GM18526 (cell line): ENCODE data around the gene KLHL3.

Source experiments
- POLR2A ChIP-seq: IDR thresholded peaks from 3 replicates; pipeline ENCODE4 v1.6.1; 2011; ENCODE audit not compliant: insufficient read length; ENCODE audit errors: extremely low read depth

The KLHL3 gene

GRCh38 chr5:137636830-137637714, 98.8 kb downstream of the KLHL3 start:
- no peak for TF ChIP-seq POLR2A

DNA sequence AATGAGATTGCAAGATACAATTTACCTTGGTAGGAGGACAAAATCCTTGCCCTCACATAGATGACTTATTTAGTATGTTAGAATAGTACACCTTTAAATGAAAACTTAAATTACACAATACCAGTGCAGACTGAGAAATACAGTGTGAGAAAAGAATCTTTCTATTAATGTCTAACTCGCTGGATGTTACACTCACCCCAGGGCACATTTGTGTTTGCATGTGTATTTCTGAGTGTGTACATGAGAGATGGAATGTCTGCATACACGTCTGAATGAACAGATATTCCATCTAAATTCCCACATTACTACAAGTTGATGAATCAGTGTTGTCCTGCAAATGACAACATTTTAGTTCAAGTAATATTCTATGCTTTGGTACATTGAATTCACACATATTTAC, 99.8 kb downstream of the KLHL3 start:
- TF ChIP-seq POLR2A = no peak

DNA sequence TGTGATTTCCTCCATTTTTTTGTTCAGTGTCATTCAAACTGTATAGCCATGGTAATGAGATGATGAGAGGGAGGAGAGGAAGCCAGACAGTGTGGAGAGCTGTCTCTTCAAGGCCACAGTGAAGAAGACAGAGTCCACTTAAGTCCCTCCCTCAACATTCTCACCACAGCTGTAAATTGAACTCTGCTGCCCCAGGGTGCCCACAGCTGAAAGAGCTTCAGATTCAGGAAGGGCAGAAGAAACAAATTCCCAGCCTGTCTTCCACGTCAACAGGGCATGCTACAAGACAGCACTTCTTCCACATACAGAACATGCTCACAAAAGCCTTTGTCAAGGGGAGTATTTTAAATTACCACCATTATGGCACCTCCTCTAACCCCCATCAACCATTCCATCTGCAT, 100.4 kb downstream of the KLHL3 start:
- TF ChIP-seq POLR2A = no peak

DNA sequence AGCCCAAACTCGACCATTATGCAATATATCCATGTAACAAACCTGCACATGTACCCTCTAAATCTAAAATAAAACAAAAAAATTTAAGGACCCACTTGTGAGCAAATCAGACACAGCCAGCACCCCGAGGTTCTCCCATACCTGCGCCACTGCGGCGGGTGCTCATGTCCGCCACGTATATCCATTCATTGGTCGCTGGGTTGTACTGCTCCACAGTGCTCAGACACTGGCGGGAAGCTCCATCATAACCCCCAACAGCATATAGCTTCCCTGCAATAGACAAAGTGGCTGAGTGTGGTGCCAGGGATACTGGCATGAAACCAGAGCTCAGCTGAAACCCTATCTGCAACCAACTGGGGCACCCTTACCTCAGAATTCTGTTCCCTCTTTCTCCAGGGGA, 102.0 kb downstream of the KLHL3 start:
- TF ChIP-seq POLR2A = no peak

DNA sequence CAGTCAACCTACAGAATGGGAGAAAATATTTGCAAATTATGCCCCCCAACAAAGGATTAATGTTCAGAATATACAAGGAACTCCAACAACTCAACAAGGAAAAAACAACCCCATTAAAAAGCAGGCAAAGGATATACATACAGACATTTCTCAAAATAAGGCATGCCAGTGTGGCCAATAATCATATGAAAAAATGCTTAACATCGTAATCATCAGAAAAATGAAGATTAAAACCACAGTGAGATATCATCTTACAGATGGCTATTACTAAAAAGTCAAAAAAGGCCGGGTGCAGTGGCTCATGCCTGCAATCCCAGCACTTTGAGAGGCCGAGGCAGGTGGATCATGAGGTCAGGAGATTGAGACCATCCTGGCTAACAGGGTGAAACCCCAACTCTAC, 103.2 kb downstream of the KLHL3 start:
- no peak for TF ChIP-seq POLR2A

DNA sequence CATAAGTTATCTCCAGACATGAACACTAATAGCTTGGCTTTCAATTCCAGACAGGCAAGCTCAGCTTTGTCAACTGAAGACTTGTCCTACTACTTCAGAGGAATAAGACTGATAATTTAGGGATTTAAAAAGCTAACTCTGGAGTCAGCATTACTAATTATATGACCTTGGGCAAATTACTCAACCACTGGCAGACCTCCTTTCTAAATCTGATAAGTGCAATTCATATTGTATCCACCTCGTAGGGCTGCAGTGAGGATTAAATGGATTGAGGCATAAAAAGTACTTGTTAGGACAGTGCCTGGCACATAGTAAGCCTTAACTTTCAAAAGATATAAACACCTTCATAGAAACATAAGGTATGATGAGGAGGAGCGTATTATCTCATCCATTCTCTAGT, 104.4 kb downstream of the KLHL3 start:
- TF ChIP-seq POLR2A = no peak

- TF ChIP-seq POLR2A = no peak
Measured at GRCh38 chr5:137630972-137631370, 104.9 kb downstream of the KLHL3 start.

DNA sequence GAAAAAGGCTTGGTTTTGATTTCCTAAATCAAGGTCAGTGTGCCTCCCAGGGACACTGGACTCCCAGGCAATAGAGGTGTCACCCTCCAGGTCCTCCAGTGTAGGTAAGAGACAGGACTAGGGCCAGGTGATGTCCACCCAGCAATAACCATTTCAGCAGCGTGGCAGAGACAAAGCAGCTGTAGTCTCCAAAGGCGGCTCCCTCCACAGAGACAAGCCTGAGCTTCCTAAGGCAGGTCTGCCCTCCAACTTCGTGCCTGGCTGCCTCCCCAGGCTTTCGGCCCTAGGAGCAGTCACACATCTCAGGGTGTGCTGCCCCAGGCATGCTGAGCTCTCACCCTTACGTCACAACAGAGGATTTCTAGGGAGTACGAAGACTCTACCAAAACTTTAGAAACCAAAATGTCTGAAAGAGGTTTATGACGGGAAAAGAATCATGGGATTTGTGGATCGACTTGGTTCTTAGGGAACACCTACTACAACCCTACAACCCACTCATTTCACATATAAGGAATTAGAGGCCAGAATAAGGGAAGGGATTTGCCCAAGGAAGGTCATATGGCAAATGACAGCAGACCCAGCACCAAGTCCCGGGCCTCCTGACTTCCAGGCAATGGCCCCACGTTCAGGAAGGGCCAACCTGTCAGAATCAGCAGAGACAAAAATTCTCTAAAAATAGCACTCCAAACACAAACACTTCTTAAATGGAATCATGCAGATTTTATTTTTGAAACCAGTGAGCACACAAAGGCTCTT, 105.5 kb downstream of the KLHL3 start:
- no peak for TF ChIP-seq POLR2A

- TF ChIP-seq POLR2A = no peak
Measured at GRCh38 chr5:137629646-137630045, 106.2 kb downstream of the KLHL3 start.

GRCh38 chr5:137627706-137628105, 108.2 kb downstream of the KLHL3 start:
- TF ChIP-seq POLR2A = no peak

GRCh38 chr5:137627293-137627692, 108.6 kb downstream of the KLHL3 start:
- TF ChIP-seq POLR2A = no peak

DNA sequence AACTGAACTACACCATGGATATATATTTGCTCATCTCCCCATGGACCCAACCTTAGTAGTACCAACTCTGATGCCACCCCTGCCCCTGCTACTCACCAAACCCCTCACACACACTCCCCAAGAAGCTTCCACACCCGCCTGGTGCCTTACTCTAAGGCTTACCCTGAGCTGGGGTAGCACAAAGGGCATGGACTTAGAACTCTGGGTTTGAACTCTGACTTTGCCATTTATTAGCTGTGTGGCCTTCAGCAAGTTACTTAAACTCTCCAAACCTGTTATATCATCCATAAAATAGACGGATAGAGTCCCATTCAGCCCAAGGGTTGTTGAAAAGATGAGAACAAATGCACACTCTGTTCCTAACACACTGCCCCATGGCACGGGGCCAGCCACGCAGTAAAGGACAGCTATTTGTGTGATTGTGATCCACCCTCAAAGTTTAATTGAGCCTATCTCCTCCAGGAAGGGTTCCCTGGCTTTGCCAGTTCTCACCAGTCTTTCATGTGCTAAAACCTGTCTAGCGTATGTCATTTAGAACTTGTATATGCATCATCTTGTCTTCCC, 111.0 kb downstream of the KLHL3 start:
- TF ChIP-seq POLR2A = no peak

DNA sequence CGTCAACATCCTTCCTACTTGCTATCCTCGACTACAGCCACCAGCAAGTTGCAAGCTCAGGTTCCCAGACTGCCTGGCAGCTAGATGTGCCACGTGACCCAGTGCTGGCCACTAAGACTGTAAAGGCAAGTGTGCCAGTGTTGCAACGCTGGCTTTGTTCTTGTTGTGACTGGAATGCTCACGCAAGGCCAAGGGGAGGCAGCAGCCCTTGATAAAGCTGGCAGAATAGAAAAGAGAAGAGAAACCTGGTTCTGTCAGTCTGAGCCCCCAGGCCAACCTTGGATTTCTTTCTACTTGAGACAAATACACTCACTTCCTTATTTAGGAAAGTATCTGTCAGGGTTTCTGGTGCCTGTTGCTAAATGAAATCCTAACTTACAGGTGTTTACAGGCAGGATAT, 113.0 kb downstream of the KLHL3 start:
- TF ChIP-seq POLR2A = no peak

DNA sequence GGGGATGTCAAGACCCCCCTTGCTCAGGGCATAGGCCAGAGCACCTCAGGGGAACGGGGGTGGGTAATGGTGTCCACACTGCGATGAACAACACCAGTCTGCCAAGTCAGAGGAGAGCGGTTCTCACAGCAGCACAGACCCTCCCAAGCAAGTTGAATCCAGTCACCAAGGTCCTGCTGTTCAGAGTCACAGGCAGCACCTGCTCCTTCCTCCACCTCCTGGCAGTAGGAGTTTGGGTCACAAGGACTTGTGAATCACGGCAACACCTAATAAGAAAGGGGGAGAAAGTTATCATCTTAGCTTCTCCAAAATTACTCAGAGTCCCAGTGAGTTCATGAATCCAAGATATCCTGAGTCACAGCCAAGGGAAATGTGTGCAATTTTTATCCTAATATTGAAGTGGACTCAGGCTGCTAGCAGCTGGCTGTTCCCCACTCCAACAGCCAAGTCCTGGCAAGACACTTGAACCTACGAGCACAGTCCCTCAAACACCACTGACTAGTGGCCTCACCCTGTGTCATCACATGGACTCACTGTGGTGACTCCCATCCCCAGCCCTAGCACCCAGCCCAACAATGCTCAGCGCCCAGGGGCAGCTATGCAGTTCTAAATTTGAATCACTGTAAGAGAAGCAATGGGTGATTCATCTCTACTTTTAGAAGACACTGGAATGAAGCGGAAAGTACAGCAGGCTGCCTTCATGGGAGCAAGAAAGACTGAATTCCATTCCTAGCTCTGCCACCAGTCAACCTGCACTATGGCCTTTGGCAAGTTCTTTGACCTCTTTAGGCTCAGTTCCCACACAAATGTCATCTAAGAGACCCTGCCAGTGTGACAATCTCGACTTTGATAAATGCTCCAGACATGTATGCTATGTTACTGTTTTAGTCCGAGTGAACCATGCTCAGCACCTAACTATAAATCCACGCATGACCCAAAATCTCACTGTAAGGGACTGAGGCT, 113.7 kb downstream of the KLHL3 start:
- TF ChIP-seq POLR2A = no peak

DNA sequence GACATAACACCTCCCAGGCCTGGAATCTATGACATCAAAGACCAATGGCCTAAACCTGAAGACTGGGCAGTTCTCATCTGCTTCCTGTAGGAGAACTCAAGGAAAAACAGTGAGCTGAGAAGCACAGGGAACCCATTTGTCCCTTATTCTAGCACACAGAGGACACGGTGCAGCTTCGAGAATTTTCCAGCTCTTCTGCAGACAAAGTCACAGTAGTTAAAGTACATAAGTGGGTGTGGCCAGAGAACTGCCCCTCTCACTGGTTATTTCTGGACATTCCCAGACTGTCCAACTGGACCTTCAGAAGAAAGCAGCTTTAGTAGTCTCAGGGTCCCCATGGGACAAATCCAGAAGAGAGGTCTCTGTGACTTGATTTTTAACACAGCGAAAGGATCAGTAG, 114.6 kb downstream of the KLHL3 start:
- no peak for TF ChIP-seq POLR2A
